OCI-LY1 (cell line): ENCODE results near the gene MLLT3.

Source experiments
- CTCF ChIP-seq: fragments of 200-600 bp; sonication (generic), shearing (Covaris generic); IDR thresholded peaks from 2 replicates; pipeline ENCODE4 v1.5.1; 2017; ENCODE audit warnings: mild to moderate bottlenecking, antibody characterized with exemption, low read length, moderate library complexity, mixed read lengths
- EZH2 ChIP-seq: fragments of 200-600 bp; sonication (generic), shearing (Covaris generic); IDR thresholded peaks from 2 replicates; pipeline ENCODE4 v1.8.0; 2017; ENCODE audit warnings: borderline replicate concordance, mixed run types, mild to moderate bottlenecking, antibody characterized with exemption, low read length, moderate library complexity, mixed read lengths

GRCh38 chr9:20582150-20582549 lies 40.1 kb downstream of the MLLT3 start:
- TF ChIP-seq CTCF (no peak), EZH2 (no peak)
